RKO (cell line): ENCODE measurements around the gene SEMA7A.
A peak's percentile ranks its signal among the peaks of the same experiment; 100 is the strongest.

ENCODE experiments used
- DNase-seq: peaks from one replicate; pipeline ENCODE4 v3.0.0-alpha.2; 2016; ENCODE audit warnings: low spot score

SEMA7A gene

GRCh38 chr15:74415966-74416916 lies 17.5 kb downstream of the SEMA7A start:
- peak; percentile 90 for DNase-seq

DNA sequence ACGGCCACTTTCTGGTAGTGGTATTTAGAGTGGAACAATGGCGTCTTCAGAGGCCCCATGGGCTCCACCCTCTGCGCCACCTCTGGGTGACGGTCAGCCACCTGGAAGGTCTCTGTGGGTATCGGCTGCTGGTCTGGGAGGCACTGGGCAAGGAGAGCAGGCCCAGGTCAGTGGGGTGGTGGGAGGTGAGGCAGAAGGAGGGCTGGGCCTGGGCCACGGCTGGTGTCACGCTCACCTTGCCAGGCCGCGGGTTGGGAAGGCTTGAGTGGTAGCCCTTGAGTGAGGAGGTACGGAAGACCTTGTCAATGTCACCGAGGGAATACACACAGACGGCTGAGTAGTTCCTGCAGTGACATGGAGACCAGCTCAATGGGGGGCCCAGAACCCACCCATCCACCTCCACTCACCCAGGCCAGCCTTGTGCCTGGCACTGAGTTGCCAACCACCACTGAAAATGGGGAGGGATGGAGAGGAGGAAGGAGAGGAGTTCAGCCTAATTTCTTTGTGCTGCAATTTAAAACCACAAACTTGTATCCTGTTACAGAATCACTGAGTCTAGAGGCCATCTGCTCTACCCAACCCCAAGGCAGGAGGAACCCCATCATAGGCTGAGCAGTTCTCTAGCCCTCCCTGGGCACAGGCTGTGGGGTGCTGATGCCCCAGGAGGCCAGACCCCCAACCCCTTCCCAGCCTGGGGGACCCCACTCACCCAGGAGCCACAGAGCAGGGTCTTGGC lies 19.0 kb downstream of the SEMA7A start:
- DNase-seq, result no peak

DNA sequence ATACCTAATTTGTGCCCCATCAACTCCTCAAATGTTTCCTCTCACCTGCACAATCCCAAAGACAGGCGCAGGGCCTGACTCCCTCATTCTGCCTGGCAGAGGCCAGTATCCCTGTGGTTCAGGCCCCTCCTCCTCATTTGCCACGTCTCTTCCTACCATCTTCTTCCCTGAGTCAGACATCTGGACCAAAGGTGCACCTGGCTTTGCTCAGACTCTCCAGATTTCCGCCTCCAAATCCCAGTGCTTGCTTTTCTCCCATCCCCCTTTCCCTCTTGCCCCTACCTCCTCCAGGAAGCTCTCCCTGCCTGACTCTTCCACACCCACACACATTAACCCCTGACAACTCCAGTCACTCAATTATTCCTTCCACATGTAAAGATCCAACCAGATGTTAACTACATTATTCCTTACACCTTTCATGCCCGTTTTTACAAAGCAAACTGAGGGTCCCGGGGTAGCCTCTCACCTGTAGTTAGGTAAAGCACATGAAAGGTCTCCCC lies 19.6 kb downstream of the SEMA7A start:
- peak; percentile 80 for DNase-seq

GRCh38 chr15:74413350-74414080 lies 20.2 kb downstream of the SEMA7A start:
- no peak for DNase-seq

GRCh38 chr15:74412159-74412558 lies 21.6 kb downstream of the SEMA7A start:
- no peak for DNase-seq

DNA sequence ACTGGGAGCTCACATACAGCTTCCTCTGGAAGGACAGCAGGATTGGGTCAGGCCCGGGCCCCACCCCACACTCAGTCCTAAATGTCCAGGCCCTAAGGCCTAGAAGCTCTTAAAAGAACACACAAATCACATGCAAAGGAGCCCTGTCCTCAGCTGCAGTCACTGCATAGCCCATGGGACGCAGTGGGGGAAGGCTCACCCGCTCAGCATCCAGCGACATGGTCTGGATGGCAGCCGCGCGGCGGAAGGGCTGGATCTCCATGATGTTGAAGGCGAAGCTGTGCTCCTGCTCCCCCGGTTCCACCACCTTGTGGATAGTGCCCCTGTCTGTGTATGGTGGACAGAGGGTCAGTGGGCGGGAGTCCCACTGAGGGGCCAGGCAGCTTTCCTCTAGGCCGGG lies 22.1 kb downstream of the SEMA7A start:
- DNase-seq, result no peak

DNA sequence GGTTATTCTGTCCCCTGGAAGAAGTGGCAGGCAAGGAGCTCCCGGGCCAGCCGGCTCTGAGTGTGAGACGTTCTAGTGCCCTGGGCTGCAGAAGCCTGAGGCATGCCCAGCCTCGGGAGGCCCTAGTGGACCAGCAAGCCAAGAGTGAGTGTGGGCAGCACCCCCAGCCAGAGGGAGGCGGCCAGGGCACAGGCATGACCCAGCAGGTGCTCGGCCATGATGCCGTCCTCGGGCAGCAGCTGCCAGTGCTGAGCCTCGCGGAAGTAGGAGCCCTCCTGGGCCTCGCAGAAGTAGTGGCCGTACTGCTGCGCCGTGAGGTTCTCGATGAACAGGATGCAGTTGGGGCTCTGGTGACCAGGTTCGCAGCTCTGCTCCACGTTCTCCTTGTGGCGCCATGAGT lies 23.3 kb downstream of the SEMA7A start:
- DNase-seq, result no peak

- no peak for DNase-seq
Observed at GRCh38 chr15:74409225-74409624, 24.5 kb downstream of the SEMA7A start.

DNA sequence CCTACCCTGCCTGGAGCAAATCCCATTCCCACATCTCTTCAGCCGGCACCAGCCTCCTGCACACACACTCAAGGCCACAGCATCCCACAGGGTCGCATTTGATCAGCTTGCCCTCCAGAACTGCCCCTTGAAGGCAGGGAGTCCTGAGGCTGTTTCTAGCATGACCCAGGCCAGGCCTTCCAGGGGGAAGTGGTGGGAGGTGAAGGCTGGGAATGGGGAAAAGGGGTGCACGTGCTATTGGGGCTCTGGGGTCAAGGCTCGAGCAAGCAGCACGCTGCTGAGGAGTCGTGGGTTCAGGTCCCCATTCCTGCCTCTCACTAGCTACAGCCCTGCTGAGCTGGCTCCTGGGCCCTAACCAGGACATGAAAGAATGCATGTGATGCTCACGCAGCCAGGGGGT lies 24.9 kb downstream of the SEMA7A start:
- peak; percentile 75 for DNase-seq

DNA sequence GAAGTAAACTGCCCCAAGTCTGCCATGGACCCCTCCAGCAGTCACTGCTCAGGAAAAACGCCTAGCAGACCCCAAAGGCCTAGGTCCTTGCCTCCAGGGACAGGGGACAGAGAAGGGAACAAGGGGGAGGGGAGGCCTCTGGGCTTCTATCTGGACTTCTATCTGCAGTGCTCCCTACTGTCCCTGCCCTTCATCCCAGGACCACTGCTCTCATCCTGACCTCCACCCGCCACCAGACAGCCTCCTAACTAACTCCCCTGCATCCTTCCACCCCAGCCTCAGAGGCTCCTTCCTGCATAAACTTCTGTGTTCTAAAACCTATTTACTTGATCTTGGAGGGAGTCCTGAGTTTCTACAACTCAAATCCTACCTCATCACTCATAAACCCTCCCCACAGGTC lies 25.4 kb downstream of the SEMA7A start:
- DNase-seq, result no peak

DNA sequence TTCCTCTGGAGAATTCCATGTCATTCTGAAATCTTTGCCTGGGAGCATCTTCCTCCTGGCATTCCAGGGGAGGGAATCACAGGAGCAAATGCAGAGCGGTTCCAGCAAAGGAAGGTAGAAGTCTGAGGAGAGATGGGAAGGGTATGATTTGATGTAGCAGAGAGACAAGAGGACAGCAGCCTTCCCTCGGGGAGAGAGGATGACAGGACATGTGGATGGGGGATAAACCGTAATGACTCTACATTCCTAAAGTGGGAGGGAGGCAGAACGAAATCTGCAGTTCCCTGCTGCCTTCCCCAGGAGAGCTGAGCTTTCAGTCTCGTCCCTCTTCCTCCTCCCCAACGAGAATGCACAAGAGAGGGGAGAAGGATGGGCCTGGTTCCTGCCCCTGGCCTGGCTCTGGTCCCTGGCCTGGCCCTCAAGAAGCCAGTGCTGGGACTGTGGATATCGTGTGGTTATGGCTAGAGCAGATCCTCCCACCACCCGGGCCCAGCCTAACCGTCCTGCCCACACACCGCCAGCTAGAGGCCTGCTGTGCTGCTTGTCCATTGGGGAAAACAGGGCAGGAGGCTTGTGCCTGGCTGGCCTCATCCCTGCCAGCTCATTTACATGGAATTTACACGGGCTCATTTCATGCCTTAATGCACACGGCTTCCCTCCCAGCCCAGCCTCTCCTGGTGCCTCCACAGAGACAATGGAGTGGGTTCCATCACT lies 26.6 kb downstream of the SEMA7A start:
- peak; percentile 91 for DNase-seq

- no peak for DNase-seq
Observed at GRCh38 chr15:74406517-74406916, 27.2 kb downstream of the SEMA7A start.

DNA sequence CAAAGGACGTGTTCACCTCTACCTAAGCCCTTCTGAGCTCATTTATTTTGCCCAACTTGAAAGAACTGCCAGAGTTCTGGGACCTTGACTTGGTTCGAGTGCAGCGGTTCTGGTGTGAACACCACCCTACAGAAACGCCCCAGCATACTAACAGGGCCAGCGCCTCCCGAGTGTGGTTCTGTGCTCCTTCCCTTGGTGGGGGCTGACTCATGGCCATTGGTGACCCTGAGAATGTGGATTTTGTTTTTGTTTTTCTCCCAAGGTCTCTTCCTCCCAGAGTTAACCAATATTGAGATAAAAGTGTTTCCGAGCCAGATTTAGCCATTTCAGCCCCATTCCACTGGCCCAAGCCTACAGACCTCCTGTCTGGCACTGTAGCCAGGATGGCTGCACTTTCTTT lies 27.9 kb downstream of the SEMA7A start:
- no peak for DNase-seq

DNA sequence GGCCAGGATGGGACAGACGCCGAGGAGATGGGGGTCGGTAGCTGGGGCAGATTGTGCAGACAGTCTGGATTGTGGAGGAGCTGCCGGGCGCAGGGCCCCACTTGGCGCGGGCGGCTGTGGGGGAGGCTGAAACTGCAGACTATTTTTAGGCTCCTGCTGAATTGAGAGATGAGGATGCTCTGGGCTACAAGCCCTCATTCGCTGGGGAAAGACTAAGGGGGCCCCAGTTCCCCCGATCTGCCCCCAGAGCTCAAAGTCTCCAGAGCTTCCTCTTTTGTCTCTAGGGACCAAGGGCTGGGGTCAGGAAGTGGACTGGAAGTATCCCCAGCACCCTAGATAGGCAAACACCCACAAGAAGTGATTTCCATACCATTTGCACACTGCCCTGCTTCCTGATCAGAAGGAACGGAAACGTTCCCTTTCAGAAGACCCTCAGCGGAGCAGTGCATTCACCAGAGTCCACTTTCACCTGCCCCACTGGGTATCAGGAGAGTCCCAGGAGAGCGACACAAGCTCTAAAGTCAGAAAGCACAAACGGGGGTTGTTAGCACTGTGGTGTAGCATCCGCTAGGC lies 29.7 kb downstream of the SEMA7A start:
- no peak for DNase-seq

DNA sequence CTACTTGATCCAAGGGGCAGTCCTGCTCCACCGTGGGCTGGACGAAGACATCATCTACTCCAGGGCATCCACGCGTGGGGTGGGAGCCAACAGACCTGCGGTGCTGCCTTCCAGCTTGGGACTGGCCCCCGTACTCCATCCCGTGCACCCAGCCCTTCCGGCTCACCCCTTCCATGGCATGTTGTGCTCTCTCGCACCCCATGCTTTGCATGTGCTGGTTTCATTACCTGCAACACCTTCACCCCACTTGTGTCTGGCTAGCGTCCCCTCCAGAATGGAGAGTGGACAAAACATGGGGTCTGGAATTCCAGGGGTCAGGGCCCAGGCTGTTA lies 30.2 kb downstream of the SEMA7A start:
- no peak for DNase-seq

DNA sequence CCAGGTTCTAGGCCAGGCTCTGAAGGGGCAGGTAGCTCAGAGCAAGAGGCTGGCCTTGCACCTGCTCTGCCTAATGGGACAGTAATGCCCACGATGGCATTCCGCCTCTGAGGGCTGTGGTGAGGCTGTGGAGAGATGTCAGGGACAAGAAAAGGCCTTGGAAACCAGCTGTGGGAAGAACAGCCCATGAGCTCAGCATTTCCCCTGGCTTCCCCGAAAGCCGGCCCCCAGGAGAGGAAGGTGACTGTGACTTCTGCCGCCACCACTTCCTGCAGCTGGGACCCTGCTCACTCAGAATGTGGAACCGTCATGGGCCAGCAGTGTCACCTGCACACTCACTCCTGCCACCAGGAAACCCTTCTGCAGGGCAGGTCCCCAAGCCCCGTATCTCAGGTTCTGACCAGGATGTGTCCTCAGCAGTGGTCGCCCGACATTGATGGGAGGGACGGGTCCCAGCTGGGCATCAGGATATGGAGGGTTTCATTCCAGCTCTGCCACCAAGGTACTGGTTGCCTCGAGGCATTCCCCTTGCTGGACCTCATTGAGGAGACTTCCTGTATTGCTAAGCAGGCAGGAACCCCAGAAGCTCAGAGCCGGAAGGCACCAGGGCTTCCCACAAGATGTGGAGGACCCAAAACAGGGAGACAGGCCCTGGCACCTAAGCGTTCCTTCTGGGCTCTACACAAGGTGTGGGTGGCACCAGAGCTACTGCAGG lies 30.7 kb downstream of the SEMA7A start:
- no peak for DNase-seq

GRCh38 chr15:74402337-74402841 lies 31.4 kb downstream of the SEMA7A start:
- DNase-seq, result no peak

DNA sequence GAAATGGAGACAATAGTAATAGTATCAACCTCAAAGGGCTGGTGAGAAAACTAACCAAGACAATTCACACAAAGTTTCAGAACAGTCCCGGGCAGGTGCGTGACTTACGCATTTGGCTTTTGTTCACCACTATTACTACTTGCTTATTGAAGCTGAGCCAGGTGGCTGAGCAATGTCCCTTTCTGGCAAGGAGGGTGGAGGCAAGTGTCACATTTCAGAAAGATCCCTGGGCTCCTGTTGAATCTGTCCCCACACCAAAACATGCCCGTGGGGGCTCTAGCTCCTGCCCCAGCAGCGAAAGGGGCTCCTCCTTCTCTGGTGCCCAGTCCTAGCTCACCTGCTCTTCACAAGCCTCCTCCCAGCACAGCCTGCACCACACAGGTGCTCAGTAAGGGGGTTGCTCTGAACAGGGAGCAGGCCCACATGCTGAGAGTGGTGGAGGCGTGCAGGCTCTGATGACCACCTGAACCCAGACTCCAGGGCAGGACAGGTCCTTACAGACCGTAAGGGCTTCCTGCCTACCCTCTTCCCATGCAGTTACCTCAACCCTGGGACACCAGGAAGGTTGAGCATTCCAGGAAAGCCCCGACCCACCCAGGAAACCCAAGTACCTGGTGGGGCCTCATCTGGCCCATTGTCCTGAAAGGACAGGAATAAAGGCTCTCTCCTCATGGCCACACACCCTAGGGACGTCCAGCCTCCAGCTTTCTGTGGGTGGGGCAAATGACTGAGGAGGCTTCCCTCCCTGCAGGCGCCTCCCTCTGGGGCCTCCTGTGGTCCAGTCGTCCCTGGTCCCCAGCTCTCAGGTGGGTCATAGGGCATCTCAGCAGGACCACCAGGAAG lies 32.6 kb downstream of the SEMA7A start:
- DNase-seq, result no peak

- no peak for DNase-seq
Observed at GRCh38 chr15:74400313-74400860, 33.4 kb downstream of the SEMA7A start.
